OCI-LY1 (cell line): ENCODE data around the gene EPN2.

Experiments
- EZH2 ChIP-seq: fragments of 200-600 bp; sonication (generic), shearing (Covaris generic); IDR thresholded peaks from 2 replicates; pipeline ENCODE4 v1.8.0; 2017; ENCODE audit warnings: borderline replicate concordance, mixed run types, mild to moderate bottlenecking, antibody characterized with exemption, low read length, moderate library complexity, mixed read lengths
- TF ChIP-seq, protein P1 (sequence below): fragments of 200-600 bp; sonication (generic), shearing (Covaris generic); IDR thresholded peaks from 2 replicates; pipeline ENCODE4 v1.5.1; 2017; ENCODE audit warnings: mild to moderate bottlenecking, antibody characterized with exemption, low read length, moderate library complexity, mixed read lengths

DNA sequence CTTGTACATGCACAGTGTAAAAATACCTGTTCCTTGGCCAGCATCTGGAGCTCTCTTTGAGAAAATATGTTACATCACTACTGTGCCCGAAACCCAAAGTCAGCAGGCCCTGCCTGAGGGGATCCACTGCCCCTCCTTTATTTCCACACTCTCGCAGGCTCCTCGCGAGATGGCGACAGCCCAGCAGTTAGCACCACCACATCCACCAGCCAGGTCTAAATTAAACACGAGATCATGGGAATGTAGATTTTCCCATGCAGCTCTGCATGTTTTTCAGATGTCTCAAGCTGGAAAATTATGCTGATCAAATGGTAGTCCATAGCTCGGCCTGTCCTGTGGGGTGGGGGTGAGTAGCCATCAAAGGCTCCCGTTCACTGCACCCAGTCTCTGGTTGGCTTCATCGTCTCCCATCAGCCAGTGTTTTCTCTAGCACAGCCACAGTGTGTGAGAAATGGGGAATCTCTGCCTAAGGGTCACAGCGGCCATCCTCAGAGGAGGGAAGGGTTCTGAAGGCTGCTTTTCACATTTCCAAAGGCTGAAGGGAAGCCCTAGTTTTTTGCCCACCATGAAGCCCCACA lies 34.7 kb downstream of the EPN2 start:
- TF ChIP-seq EZH2 = no peak
- TF ChIP-seq, protein P1, sequence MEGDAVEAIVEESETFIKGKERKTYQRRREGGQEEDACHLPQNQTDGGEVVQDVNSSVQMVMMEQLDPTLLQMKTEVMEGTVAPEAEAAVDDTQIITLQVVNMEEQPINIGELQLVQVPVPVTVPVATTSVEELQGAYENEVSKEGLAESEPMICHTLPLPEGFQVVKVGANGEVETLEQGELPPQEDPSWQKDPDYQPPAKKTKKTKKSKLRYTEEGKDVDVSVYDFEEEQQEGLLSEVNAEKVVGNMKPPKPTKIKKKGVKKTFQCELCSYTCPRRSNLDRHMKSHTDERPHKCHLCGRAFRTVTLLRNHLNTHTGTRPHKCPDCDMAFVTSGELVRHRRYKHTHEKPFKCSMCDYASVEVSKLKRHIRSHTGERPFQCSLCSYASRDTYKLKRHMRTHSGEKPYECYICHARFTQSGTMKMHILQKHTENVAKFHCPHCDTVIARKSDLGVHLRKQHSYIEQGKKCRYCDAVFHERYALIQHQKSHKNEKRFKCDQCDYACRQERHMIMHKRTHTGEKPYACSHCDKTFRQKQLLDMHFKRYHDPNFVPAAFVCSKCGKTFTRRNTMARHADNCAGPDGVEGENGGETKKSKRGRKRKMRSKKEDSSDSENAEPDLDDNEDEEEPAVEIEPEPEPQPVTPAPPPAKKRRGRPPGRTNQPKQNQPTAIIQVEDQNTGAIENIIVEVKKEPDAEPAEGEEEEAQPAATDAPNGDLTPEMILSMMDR = no peak
